ENCODE results near the gene PGA5. TPM values are rescaled to one million over a fixed set of nuclear protein-coding genes. Genes with fewer than 3 reads are reported as not detected.

Gene PGA5
- total RNA-seq, 1 donor from 2014 or later: not detected

DNA sequence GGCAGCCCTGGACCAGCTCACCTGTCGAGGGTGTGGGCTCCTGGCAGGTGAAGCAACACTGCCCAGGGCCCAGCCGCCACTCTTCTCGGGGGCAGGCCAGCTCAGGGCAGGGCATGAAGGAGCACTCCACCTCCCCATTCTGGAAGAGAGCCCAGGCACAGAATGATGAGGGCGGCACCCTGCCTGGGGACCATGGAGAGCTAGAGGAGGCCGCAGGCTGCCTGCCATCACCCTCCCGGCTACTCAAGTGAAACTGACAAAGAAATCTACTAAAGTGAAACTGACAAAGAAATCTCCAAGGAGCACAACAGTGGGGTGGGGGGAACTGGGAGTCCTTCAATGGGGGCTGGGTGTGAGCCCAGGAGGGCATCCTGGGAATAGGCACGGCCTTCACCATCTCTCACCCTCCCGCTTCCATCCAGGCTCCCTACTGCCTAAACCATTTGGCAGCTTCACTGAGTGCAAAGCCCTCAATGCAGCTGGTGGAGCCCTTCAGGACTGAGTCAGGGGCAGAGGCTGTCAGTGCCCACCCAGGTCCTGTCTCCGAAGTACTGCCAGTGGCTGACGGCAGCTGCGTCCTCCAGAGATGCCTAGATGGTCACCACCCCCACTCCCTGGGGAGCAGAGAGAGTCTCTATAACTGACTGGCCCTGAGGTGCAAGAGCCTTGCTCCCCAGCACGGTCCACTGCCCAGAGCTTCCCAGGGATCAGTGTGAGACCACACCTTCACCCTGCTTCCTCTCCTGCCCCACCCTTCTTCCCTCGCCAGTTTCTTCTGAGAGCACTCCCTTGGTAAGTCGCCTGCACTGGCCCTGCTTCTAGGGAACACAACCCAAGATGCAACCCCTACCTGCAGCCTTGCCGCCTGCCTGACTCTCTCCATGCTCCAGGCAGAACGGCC, 32.5 kb downstream of the PGA5 start:
- Mint-ChIP-seq H3K36me3 (ENCODE audit: low read depth) (peaks cover 9% of the 10 kb centered on the region), H3K4me3 (ENCODE audit: unreplicated experiment) (no peak overlapping the region), H3K27ac (ENCODE audit: unreplicated experiment) (no peak overlapping the region), H3K9me3 (ENCODE audit: low read depth) (no peaks in the 10 kb centered on the region), H3K27me3 (ENCODE audit: low read depth) (no peaks in the 10 kb centered on the region), H3K4me1 (ENCODE audit: low read depth) (peaks cover 3% of the 10 kb centered on the region)
- TF ChIP-seq, protein P1, sequence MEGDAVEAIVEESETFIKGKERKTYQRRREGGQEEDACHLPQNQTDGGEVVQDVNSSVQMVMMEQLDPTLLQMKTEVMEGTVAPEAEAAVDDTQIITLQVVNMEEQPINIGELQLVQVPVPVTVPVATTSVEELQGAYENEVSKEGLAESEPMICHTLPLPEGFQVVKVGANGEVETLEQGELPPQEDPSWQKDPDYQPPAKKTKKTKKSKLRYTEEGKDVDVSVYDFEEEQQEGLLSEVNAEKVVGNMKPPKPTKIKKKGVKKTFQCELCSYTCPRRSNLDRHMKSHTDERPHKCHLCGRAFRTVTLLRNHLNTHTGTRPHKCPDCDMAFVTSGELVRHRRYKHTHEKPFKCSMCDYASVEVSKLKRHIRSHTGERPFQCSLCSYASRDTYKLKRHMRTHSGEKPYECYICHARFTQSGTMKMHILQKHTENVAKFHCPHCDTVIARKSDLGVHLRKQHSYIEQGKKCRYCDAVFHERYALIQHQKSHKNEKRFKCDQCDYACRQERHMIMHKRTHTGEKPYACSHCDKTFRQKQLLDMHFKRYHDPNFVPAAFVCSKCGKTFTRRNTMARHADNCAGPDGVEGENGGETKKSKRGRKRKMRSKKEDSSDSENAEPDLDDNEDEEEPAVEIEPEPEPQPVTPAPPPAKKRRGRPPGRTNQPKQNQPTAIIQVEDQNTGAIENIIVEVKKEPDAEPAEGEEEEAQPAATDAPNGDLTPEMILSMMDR (IDR thresholded peaks at IDR 0.05): no peak
- no peak for DNase-seq (ENCODE audit: low spot score)

DNA sequence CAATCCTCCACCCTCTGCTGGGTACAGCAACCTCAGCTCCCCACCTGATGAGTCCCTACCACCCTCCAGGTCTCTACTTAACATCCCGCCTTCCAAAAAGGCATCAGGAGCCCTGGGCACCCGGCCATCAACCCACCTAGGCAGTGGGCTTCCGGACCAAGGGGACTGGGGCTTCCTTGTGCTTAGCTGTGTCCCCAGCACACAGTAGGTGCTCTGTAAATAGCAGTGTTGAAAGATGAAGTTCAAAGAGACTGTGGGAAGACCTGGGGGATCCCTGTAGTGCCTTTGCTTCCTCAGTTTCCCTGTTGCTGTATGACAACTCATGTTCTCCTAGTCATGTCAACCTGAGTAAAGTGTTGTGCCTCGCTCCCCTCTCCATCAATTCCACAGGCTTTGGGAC, 33.1 kb downstream of the PGA5 start:
- TF ChIP-seq, protein P1 (IDR thresholded peaks at IDR 0.05): no peak
- Mint-ChIP-seq H3K9me3 (ENCODE audit: low read depth) (no peaks in the 10 kb centered on the region), H3K4me3 (ENCODE audit: unreplicated experiment) (no peak overlapping the region), H3K4me1 (ENCODE audit: low read depth) (peaks cover 3% of the 10 kb centered on the region), H3K27me3 (ENCODE audit: low read depth) (no peaks in the 10 kb centered on the region), H3K27ac (ENCODE audit: unreplicated experiment) (no peak overlapping the region), H3K36me3 (ENCODE audit: low read depth) (peaks cover 7% of the 10 kb centered on the region)
- DNase-seq (ENCODE audit: low spot score): no peak

DNA sequence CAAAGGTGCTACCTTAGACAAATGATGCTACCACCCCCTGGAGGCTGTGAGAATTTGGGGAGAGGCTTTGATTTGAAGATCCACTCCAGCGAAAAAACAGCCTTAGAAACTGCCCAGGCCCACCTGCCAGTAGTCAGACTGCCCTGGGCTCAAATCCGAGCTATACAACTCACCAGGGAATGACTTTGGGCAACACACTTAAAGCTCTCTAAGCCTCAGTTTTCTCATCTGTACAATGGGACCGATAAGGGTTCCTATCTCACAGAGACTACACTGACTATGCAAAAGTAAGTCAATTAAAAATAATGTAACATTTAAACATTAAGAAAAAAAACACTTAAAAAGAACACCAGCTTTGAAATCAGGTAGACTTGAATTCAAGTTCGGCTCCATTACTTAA, 34.2 kb downstream of the PGA5 start:
- H3K36me3 Mint-ChIP-seq (ENCODE audit: low read depth): peaks cover 9% of the 10 kb centered on the region
- no peaks in the 10 kb centered on the region for H3K9me3 Mint-ChIP-seq (ENCODE audit: low read depth)
- no peak overlapping the region for H3K4me3 Mint-ChIP-seq (ENCODE audit: unreplicated experiment)
- H3K4me1 Mint-ChIP-seq (ENCODE audit: low read depth): peaks cover 3% of the 10 kb centered on the region
- TF ChIP-seq, protein P1 (IDR thresholded peaks at IDR 0.05): no peak
- H3K27me3 Mint-ChIP-seq (ENCODE audit: low read depth): no peaks in the 10 kb centered on the region
- H3K27ac Mint-ChIP-seq (ENCODE audit: unreplicated experiment): no peak overlapping the region
- DNase-seq (ENCODE audit: low spot score): no peak

DNA sequence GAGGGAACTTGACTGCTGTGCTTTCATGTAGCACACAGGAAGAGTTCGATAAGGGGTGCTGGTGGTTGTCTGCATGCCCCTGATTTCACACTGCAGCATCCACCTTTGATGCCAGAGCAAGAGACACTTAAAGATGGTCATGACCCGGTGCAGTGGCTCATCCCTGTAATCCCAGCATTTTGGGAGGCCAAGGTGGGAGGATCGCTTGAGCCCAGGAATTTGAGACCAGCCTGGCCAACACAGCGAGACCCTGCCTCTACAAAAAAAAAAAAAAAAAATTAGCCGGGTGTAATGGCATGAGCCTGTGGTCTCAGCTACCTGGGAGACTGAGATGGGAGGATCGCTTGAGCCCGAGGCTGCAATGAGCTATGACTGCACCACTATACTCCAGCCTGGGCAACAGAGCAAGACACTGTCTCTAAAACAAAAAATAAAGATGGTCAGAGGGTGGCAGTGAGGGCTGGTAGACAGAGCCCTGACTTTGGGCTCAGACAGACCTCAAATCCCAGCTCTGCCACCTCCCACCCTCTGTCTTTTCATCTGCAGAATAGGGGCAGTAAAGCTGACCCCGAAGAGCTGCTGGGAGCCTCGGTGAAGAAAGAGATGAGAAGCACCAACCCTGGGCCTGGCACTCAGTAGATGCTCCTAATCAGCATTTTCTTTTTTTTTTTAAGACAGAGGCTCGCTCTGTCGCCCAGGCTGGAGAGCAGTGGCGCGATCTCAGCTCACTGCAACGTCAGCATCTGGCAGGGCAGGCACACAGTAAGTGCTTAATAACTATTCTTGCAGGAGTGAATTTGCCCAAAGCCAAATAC, 36.4 kb downstream of the PGA5 start:
- Mint-ChIP-seq H3K9me3 (ENCODE audit: low read depth) (no peaks in the 10 kb centered on the region), H3K4me1 (ENCODE audit: low read depth) (peaks cover 3% of the 10 kb centered on the region), H3K27me3 (ENCODE audit: low read depth) (no peaks in the 10 kb centered on the region), H3K36me3 (ENCODE audit: low read depth) (peaks cover 15% of the 10 kb centered on the region), H3K4me3 (ENCODE audit: unreplicated experiment) (no peak overlapping the region), H3K27ac (ENCODE audit: unreplicated experiment) (no peak overlapping the region)
- TF ChIP-seq, protein P1 (IDR thresholded peaks at IDR 0.05): no peak
- DNase-seq (ENCODE audit: low spot score): no peak

DNA sequence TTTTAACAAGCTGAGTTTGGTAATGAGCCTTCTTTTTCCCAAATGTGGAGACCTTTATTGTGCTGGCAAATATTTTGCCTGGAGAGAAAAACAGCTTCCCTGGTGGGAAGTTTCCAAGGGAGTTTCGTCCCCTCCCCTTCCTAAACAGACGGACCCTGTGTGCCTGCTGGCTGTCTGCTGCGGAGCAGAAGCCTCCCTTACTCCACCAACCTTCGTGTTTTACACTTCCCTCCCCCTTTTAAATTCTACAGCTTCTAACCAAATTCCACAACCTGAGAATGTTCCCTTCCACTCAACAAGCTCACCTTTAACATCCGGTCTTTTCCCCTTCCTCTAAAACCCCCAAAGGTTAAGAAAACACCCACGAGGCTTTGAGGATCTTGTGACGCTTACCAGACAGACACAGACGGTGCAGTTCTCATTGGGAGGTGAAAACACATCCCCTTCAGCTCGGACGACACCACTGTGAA, 37.1 kb downstream of the PGA5 start:
- Mint-ChIP-seq H3K36me3 (ENCODE audit: low read depth) (peaks cover 20% of the 10 kb centered on the region), H3K4me3 (ENCODE audit: unreplicated experiment) (no peak overlapping the region), H3K27ac (ENCODE audit: unreplicated experiment) (no peak overlapping the region), H3K4me1 (ENCODE audit: low read depth) (peaks cover 3% of the 10 kb centered on the region), H3K9me3 (ENCODE audit: low read depth) (no peaks in the 10 kb centered on the region), H3K27me3 (ENCODE audit: low read depth) (no peaks in the 10 kb centered on the region)
- TF ChIP-seq, protein P1 (IDR thresholded peaks at IDR 0.05): no peak
- DNase-seq (ENCODE audit: low spot score): no peak

All from chondrocyte (in vitro differentiated cells).